Endometrium (tissue), 2 donors: ENCODE measurements around the gene OR7A5.
"Not testable (repeated sequence)": the region's sequence is repeated elsewhere in the genome, so short reads cannot be mapped to it uniquely, and the experiment has no call there.

Experiments used
- FAIRE-seq: peaks from 2 replicates; lab custom pipeline; 2012; peaks lifted over from hg19 to GRCh38; lab: Jason Lieb, UNC
- donor health status: control.
- donor health status: control.

Gene OR7A5

DNA sequence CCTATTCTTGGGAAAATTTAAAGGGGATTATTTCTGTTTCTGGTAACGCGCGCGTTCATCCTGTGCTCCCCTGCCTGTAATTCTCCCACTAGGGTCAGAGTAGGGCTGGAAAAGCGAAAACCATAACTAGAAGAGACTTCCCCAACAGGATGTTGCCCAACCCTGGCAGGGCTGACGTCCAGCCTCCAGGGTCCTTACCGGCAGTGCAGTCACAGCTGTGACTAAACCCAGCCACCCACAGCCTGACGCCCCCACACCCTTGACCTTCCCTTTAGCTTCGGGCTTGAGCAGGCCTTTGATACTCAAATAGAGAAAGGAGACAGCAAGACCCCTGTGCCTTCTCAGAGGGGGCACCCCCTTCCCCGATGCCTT is 50.3 kb downstream of the OR7A5 start:
- FAIRE-seq = not testable (repeated sequence)

DNA sequence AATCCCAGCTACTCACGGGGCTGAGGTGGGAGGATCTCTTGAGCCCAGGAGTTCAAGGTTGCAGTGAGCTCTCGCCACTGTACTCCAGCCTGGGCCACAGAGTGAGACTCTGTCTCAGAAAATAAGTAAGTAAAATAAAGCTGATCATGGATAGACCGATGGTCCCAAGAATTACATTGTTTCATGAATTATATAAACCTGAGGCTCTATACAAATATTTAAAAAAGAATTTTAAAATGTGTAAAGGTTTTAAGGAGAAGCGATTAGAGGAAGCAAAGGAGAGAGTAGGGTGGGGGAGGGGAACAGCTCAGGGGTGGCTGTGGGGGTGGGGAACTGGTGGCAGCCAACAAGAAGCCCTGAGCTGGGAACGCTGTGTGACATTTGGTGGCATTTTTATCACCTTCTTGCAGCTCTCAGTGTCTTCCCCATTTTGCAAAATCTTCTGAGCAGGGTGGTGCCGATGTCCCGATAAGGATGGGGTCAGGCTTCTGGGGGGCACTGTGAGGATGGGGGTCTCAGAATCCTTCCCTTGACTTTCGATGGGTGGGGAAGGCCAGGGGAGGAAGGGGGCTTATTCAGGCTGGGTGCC is 51.5 kb downstream of the OR7A5 start:
- FAIRE-seq = not testable (repeated sequence)

DNA sequence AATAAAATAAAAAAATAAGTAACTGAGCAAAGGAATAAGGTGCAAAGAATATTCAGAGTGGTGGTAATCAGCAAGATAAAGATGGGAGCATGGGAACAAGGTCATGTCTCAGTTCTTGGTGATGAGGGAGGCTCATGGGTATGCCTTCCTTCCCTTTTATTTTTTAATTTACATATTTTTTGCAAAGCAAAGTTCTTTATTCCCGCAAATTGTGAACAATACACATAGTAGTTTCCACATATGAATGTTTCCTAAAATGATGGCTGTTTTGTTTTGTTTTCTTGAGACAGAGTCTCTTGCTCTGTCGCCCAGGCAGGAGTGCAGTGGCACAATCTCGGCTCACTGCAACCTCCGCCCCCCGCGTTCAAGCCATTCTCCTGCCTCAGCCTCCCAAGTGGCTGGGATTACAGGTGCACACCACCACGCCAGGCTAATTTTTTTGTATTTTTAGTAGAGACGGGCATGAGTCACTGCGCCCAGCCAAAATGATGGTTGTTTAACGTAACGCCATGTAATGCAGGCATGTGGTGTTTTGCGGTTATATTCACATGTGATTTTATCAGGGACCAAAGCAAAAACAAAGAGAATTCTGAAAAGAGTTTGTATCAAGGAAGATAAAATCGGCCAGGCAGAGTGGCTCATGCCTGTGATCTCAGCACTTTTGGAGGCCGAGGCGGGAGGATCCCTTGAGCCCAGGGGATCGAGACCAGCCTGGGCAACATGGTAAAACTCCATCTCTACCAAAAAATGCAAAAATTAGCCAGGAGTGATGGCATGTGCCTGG is 52.2 kb downstream of the OR7A5 start:
- FAIRE-seq = no peak

DNA sequence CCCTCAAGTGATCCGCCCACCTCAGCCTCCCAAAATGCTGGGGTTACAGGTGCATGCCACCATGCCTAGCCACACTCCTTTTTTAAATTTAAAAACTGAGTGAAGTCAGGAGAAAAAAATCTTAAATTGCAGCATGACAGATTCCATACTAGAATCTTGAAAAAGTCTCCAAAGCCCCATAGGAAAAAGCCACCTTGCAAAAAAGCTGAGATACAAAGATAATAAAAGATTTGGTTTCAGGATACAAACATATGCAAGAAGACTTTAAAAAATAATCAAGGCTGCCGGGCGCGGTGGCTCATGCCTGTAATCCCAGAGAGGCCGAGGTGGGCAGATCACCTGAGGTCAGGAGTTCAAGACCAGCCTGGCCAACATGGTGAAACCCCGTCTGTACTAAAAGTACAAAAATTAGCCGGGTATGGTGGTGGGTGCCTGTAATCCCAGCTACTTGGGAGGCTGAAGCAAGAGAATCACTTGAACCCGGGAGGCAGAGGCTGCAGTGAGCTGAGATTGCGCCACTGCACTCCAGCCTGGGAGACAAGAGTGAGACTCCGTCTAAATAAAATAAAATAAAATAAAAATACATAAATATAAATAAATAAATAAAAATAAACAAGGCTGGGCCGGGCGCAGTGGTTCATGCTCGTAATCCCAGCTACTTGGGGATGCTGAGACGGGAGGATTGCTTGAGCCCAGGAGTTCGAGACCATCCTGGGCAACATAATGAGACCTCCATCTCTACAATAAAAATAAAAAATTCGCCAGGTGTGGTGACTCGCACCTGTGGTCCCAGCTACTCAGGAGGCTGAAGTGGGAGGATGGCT is 53.1 kb downstream of the OR7A5 start:
- not testable (repeated sequence) for FAIRE-seq

- FAIRE-seq = not testable (repeated sequence)
Measured at GRCh38 chr19:14780622-14781225, 54.3 kb downstream of the OR7A5 start.

- no peak for FAIRE-seq
Measured at GRCh38 chr19:14779151-14779550, 55.8 kb downstream of the OR7A5 start.

DNA sequence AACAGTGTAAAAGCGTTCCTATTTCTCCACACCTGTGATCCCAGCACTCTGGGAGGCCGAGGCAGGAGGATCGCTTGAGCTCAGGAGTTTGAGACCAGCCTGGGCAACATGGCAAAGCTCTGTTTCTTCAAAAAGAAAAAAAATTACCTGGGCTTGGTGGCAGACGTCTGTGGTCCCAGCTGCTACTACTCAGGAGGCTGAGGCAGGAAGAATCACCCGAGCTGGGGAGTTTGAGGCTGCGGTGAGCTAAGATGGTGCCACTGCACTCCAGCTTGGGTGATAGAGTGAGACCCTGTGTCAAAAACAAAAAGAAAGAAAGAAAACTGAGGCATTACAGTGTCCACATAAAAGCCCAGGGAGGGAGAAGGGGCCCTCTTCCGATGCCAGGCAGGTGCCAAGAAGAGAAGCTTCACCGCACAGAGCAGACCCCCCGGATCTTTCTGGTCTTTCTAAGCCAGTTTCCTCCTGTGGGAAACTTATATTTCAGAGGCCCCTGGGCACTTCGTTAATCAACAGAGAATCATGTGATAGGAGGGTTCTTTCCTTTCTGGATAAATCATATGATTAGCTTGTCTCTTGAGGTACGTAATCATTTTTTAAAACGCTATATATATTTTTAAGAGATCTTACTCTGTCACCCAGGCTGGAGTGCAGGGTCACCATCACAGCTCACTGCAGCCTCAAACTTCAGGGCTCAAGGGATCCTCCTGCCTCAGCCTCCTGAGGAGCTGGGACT is 56.7 kb downstream of the OR7A5 start, which contains the start of gene ADGRE2:
TSS of gene ADGRE2 (minus strand) at position 451 of the 736 bp plus-strand sequence. CDS start 1,804 bp downstream, outside the sequence.
- FAIRE-seq = not testable (repeated sequence)

DNA sequence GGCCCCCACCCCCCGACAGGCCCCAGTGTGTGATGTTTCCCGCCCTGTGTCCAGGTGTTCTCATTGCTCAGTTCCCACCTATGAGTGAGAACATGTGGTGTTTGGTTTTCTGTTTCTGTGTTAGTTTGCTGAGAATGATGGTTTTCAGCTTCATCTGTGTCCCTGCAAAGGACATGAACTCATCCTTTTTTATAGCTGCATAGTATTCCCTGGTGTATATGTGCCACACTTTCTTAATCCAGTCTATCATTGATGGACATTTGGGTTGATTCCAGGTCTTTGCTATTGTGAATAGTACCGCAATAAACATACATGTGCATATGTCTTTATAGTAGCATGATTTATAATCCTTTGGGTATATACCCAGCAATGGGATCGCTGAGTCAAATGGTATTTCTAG is 57.3 kb downstream of the OR7A5 start:
- not testable (repeated sequence) for FAIRE-seq
